Measurements from ENCODE around the gene CPEB3. TPM values are rescaled to one million over a fixed set of nuclear protein-coding genes. Genes with fewer than 3 reads are reported as not detected.
"Not testable (repeated sequence)": the region's sequence is repeated elsewhere in the genome, so short reads cannot be mapped to it uniquely, and the experiment has no call there.

The CPEB3 gene
- total RNA-seq, 2 experiments from 2014 or later: 1.2 to 1.3 TPM

GRCh38 chr10:92122941-92123450 is 167.9 kb downstream of the CPEB3 start:
- Mint-ChIP-seq H3K27me3 (no peaks in the 10 kb centered on the region), H3K4me1 (ENCODE audit: low read depth) (no peaks in the 10 kb centered on the region), H3K36me3 (ENCODE audit: low read depth) (no peaks in the 10 kb centered on the region), H3K27ac (no peak overlapping the region), H3K4me3 (no peak overlapping the region), H3K9me3 (no peaks in the 10 kb centered on the region)
- Histone ChIP-seq H3K27me3 (ENCODE audit: control insufficient read depth in 1 of 2, insufficient read depth in 2 of 2, low read length in 2 of 2) (no peaks in the 10 kb centered on the region), H3K9me3 (ENCODE audit: control insufficient read depth in 1 of 2, insufficient read depth in 1 of 2, low read length in 2 of 2) (no peaks in the 10 kb centered on the region), H3K36me3 (ENCODE audit: insufficient read depth, low read length) (no peaks in the 10 kb centered on the region), H3K27ac (ENCODE audit: low read depth in 1 of 2, low read length in 2 of 2) (no peak overlapping the region), H3K4me1 (ENCODE audit: insufficient read depth, low read length) (no peaks in the 10 kb centered on the region), H3K4me3 (ENCODE audit: low read length) (no peak overlapping the region)
- CTCF ChIA-PET: no interaction called here
- ATAC-seq (ENCODE audit: poor library complexity) (no peak), DNase-seq (no peak)
- TF ChIP-seq, protein P1, sequence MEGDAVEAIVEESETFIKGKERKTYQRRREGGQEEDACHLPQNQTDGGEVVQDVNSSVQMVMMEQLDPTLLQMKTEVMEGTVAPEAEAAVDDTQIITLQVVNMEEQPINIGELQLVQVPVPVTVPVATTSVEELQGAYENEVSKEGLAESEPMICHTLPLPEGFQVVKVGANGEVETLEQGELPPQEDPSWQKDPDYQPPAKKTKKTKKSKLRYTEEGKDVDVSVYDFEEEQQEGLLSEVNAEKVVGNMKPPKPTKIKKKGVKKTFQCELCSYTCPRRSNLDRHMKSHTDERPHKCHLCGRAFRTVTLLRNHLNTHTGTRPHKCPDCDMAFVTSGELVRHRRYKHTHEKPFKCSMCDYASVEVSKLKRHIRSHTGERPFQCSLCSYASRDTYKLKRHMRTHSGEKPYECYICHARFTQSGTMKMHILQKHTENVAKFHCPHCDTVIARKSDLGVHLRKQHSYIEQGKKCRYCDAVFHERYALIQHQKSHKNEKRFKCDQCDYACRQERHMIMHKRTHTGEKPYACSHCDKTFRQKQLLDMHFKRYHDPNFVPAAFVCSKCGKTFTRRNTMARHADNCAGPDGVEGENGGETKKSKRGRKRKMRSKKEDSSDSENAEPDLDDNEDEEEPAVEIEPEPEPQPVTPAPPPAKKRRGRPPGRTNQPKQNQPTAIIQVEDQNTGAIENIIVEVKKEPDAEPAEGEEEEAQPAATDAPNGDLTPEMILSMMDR (IDR thresholded peaks at IDR 0.05): no peak
- intact Hi-C loops (cut with DNase I, micrococcal nuclease): no loop called here
- POLR2A ChIA-PET: no interaction called here

- H3K27ac Mint-ChIP-seq: no peak overlapping the region
- DNase-seq: no peak
- Histone ChIP-seq H3K36me3 (ENCODE audit: insufficient read depth, low read length) (no peaks in the 10 kb centered on the region), H3K27me3 (ENCODE audit: control insufficient read depth in 1 of 2, insufficient read depth in 2 of 2, low read length in 2 of 2) (no peaks in the 10 kb centered on the region), H3K9me3 (ENCODE audit: control insufficient read depth in 1 of 2, insufficient read depth in 1 of 2, low read length in 2 of 2) (no peaks in the 10 kb centered on the region), H3K27ac (ENCODE audit: low read depth in 1 of 2, low read length in 2 of 2) (no peak overlapping the region), H3K4me3 (ENCODE audit: low read length) (no peak overlapping the region), H3K4me1 (ENCODE audit: insufficient read depth, low read length) (no peaks in the 10 kb centered on the region)
- H3K4me1 Mint-ChIP-seq (ENCODE audit: low read depth): no peaks in the 10 kb centered on the region
- no peak for ATAC-seq (ENCODE audit: poor library complexity)
- no peaks in the 10 kb centered on the region for H3K27me3 Mint-ChIP-seq
- TF ChIP-seq, protein P1 (IDR thresholded peaks at IDR 0.05): no peak
- POLR2A ChIA-PET: no interaction called here
- H3K4me3 Mint-ChIP-seq: no peak overlapping the region
- no peaks in the 10 kb centered on the region for H3K36me3 Mint-ChIP-seq (ENCODE audit: low read depth)
- H3K9me3 Mint-ChIP-seq: no peaks in the 10 kb centered on the region
- CTCF ChIA-PET: interaction anchor here (0.6 kb wide), 1 partner anchor 83 kb away, joined by 3 read pairs; no protein-coding TSS in a partner anchor
- intact Hi-C loops (cut with DNase I, micrococcal nuclease): no loop called here
Measured at GRCh38 chr10:92121686-92122492, 169.0 kb downstream of the CPEB3 start.

GRCh38 chr10:92119340-92119739 is 171.5 kb downstream of the CPEB3 start:
- Histone ChIP-seq H3K27me3 (ENCODE audit: control insufficient read depth in 1 of 2, insufficient read depth in 2 of 2, low read length in 2 of 2) (no peaks in the 10 kb centered on the region), H3K4me3 (ENCODE audit: low read length) (no peak overlapping the region), H3K9me3 (ENCODE audit: control insufficient read depth in 1 of 2, insufficient read depth in 1 of 2, low read length in 2 of 2) (no peaks in the 10 kb centered on the region), H3K27ac (ENCODE audit: low read depth in 1 of 2, low read length in 2 of 2) (no peak overlapping the region), H3K4me1 (ENCODE audit: insufficient read depth, low read length) (no peaks in the 10 kb centered on the region), H3K36me3 (ENCODE audit: insufficient read depth, low read length) (no peaks in the 10 kb centered on the region)
- Mint-ChIP-seq H3K36me3 (ENCODE audit: low read depth) (no peaks in the 10 kb centered on the region), H3K4me1 (ENCODE audit: low read depth) (no peaks in the 10 kb centered on the region), H3K27me3 (no peaks in the 10 kb centered on the region), H3K4me3 (no peak overlapping the region), H3K27ac (no peak overlapping the region), H3K9me3 (no peaks in the 10 kb centered on the region)
- ATAC-seq (ENCODE audit: poor library complexity): no peak
- intact Hi-C loops (cut with DNase I, micrococcal nuclease): no loop called here
- ChIA-PET POLR2A (no interaction called here), CTCF (no interaction called here)
- DNase-seq: no peak
- TF ChIP-seq, protein P1 (IDR thresholded peaks at IDR 0.05): no peak

GRCh38 chr10:92114917-92115316 is 176.0 kb downstream of the CPEB3 start:
- H3K27me3 Mint-ChIP-seq; H3K4me1 ChIP-seq (ENCODE audit: insufficient read depth, low read length); H3K4me3 Mint-ChIP-seq; CTCF ChIA-PET; H3K4me3 ChIP-seq (ENCODE audit: low read length); H3K36me3 ChIP-seq (ENCODE audit: insufficient read depth, low read length); H3K4me1 Mint-ChIP-seq (ENCODE audit: low read depth); H3K9me3 Mint-ChIP-seq; H3K27ac Mint-ChIP-seq; DNase-seq; intact Hi-C loops (cut with DNase I, micrococcal nuclease); H3K9me3 ChIP-seq (ENCODE audit: control insufficient read depth in 1 of 2, insufficient read depth in 1 of 2, low read length in 2 of 2); ATAC-seq (ENCODE audit: poor library complexity); H3K27ac ChIP-seq (ENCODE audit: low read depth in 1 of 2, low read length in 2 of 2); POLR2A ChIA-PET; H3K36me3 Mint-ChIP-seq (ENCODE audit: low read depth); H3K27me3 ChIP-seq (ENCODE audit: control insufficient read depth in 1 of 2, insufficient read depth in 2 of 2, low read length in 2 of 2): not testable (repeated sequence)
